Gastrocnemius medialis (tissue), 4 donors: ENCODE data around the gene COL28A1. TPM values are rescaled to one million over a fixed set of nuclear protein-coding genes. Genes with fewer than 3 reads are reported as not detected.

Experiments used
- ATAC-seq, 2 donors: fragments of 150-250 bp; one replicate each; pipeline ENCODE4 v1.9.1; 2016
- DNase-seq, 2 donors: peaks; one replicate each; pipeline ENCODE4 v3.0.0-alpha.2; 2019
- H3K27ac ChIP-seq, 4 donors: fragments of 200-600 bp; sonication (generic); 1 replicate in 1 of 4; 2 replicates in 3 of 4; pipeline ENCODE4 v1.5.1; 2016 to 2018; ENCODE audit warnings: mild to moderate bottlenecking in 2 of 4, moderate library complexity in 1 of 4
- H3K27me3 ChIP-seq, 3 donors: fragments of 200-600 bp; sonication (generic) in 2 of 3; 1 replicate in 1 of 3; 2 replicates in 2 of 3; pipeline versions ENCODE4 v1.5.1 to v1.6.0; 2016 to 2019; ENCODE audit warnings: mild to moderate bottlenecking in 1 of 3, moderate library complexity in 1 of 3
- H3K36me3 ChIP-seq, 2 donors: fragments of 200-600 bp; sonication (generic) in 1 of 2; one replicate each; pipeline ENCODE4 v1.5.1; 2017 to 2018
- H3K4me1 ChIP-seq, 2 donors: fragments of 200-600 bp; sonication (generic) in 1 of 2; one replicate each; pipeline ENCODE4 v1.5.1; 2016 to 2017; ENCODE audit warnings: mild to moderate bottlenecking in 2 of 2
- H3K4me3 ChIP-seq, 4 donors: fragments of 200-600 bp; sonication (generic) in 3 of 4; 1 replicate in 1 of 4; 2 replicates in 3 of 4; pipeline ENCODE4 v1.5.1; 2016 to 2019; ENCODE audit warnings: mild to moderate bottlenecking in 2 of 4
- H3K9me3 ChIP-seq, 3 donors: fragments of 200-600 bp; sonication (generic) in 2 of 3; 1 replicate in 1 of 3; 2 replicates in 2 of 3; pipeline ENCODE4 v1.5.1; 2016 to 2019
- CTCF ChIP-seq, 5 experiments: fragments of 450-650 bp in 3 of 5; fragments of 200-600 bp in 2 of 5; sonication (generic) in 2 of 5; IDR thresholded peaks in 4 of 5; conservative IDR thresholded peaks in 1 of 5; 1 replicate in 4 of 5; 2 replicates in 1 of 5; pipeline ENCODE4 v1.5.1; 2016 to 2019; ENCODE audit warnings: antibody characterized with exemption in 5 of 5, mild to moderate bottlenecking in 3 of 5, moderate library complexity in 3 of 5
- POLR2A ChIP-seq, 2 donors: fragments of 450-650 bp; IDR thresholded peaks; one replicate each; pipeline ENCODE4 v1.6.1; 2017; ENCODE audit warnings: antibody characterized with exemption in 2 of 2, mild to moderate bottlenecking in 2 of 2, moderate library complexity in 2 of 2
- in situ Hi-C, 4 donors: fragments of 200-750 bp; cut with MboI; loops; one replicate each; pipeline versions ENCODE4 v1.15.0 to v1.8.0; 2017; ENCODE audit warnings: low sequenced_read_pairs in 4 of 4
- intact Hi-C: fragments of 100-400 bp; cut with DNase I; formaldehyde crosslinking; loops from one replicate; pipeline ENCODE4 v1.15.1; 2023; ENCODE audit warnings: low total_unique reads
- total RNA-seq, 4 donors: library from RNA; depleted of rRNA; stranded (reverse); fragments of >200 nt; gene quantifications; one replicate each; pipeline versions ENCODE4 v1.1.0 to v1.2.3, GENCODE V29; 2016

COL28A1 gene
- total RNA-seq, 4 donors from 2014 or later: 0.58 to 15.2 (median 2.0) TPM

- intact Hi-C loops: loop anchor here (5.0 kb wide), 1 partner anchor 440 kb away; no protein-coding TSS in a partner anchor
- in situ Hi-C loops: loop anchor here (5.0 to 25.0 kb wide), 5 partner anchors 105 to 438 kb away; no protein-coding TSS in a partner anchor
- no peaks in the 10 kb centered on the region for H3K4me1 ChIP-seq
- H3K36me3 ChIP-seq: no peaks in the 10 kb centered on the region
- ATAC-seq (no peak), DNase-seq (no peak)
- H3K27ac ChIP-seq: no peak overlapping the region
- H3K4me3 ChIP-seq: no peak overlapping the region
- TF ChIP-seq POLR2A (IDR thresholded peaks at IDR 0.05): no peak
- H3K9me3 ChIP-seq: no peaks in the 10 kb centered on the region
- no peaks in the 10 kb centered on the region for H3K27me3 ChIP-seq
These were observed 6.7 kb upstream of the COL28A1 start for GRCh38 chr7:7542251-7542835.

DNA sequence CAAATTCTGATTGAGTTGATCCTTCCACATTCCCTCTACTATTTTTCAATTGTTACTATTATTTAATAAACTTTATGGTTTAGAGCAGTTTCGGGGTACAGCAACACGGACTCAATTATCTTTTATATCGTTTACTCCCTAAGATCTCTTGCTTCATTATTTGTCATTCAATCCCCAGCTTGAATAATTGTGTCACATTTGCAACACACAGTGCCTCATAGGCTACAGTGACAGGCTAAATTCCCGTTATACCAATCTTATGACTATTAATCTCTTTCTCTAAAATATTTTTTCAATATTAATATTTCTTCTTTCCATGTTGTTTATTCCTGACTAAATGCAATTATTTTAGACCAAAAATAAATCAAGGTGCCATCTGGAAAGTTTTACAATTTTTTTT, 4.0 kb upstream of the COL28A1 start:
- no peak for TF ChIP-seq CTCF (IDR thresholded peaks at IDR 0.05 in 4 of 5, conservative IDR thresholded peaks at IDR 0.05 in 1 of 5)
- DNase-seq: no peak
- peaks cover 0 to 9% of the 10 kb centered on the region in 2 donors for H3K4me1 ChIP-seq
- no peaks in the 10 kb centered on the region for H3K9me3 ChIP-seq
- peak; percentile 45 to 47 for ATAC-seq
- no peak overlapping the region for H3K27ac ChIP-seq
- in situ Hi-C loops (loop anchor here (5.0 to 25.0 kb wide), 5 partner anchors 102 to 435 kb away; no protein-coding TSS in a partner anchor), intact Hi-C loops (loop anchor here (2.0 to 5.0 kb wide), 2 partner anchors 115 to 437 kb away; no protein-coding TSS in a partner anchor)
- H3K36me3 ChIP-seq: no peaks in the 10 kb centered on the region
- no peaks in the 10 kb centered on the region for H3K27me3 ChIP-seq
- H3K4me3 ChIP-seq: no peak overlapping the region

GRCh38 chr7:7539152-7539551, 3.5 kb upstream of the COL28A1 start:
- no peaks in the 10 kb centered on the region for H3K27me3 ChIP-seq
- ATAC-seq: no peak
- no peak for DNase-seq
- in situ Hi-C loops: loop anchor here in 3 of 4 donors (5.0 to 25.0 kb wide), 3 partner anchors 102 to 427 kb away; no protein-coding TSS in a partner anchor
- H3K4me1 ChIP-seq: peaks cover 0 to 9% of the 10 kb centered on the region in 2 donors
- TF ChIP-seq CTCF (IDR thresholded peaks at IDR 0.05 in 4 of 5, conservative IDR thresholded peaks at IDR 0.05 in 1 of 5): no peak
- no peak for TF ChIP-seq POLR2A (IDR thresholded peaks at IDR 0.05)
- no peaks in the 10 kb centered on the region for H3K9me3 ChIP-seq
- no peak overlapping the region for H3K27ac ChIP-seq
- no peaks in the 10 kb centered on the region for H3K36me3 ChIP-seq
- intact Hi-C loops: no loop called here
- no peak overlapping the region for H3K4me3 ChIP-seq

GRCh38 chr7:7537711-7538110, 2.0 kb upstream of the COL28A1 start:
- intact Hi-C loops: no loop called here
- in situ Hi-C loops: loop anchor here in 3 of 4 donors (5.0 to 25.0 kb wide), 3 partner anchors 100 to 425 kb away; no protein-coding TSS in a partner anchor
- DNase-seq: no peak
- H3K4me3 ChIP-seq: no peak overlapping the region
- H3K27ac ChIP-seq: no peak overlapping the region
- no peak for ATAC-seq
- H3K4me1 ChIP-seq: peaks cover 0 to 9% of the 10 kb centered on the region in 2 donors
- no peak for TF ChIP-seq CTCF (IDR thresholded peaks at IDR 0.05 in 4 of 5, conservative IDR thresholded peaks at IDR 0.05 in 1 of 5)
- TF ChIP-seq POLR2A (IDR thresholded peaks at IDR 0.05): no peak
- no peaks in the 10 kb centered on the region for H3K9me3 ChIP-seq
- H3K27me3 ChIP-seq: no peaks in the 10 kb centered on the region
- no peaks in the 10 kb centered on the region for H3K36me3 ChIP-seq

GRCh38 chr7:7536396-7537019, 835 bp upstream of the COL28A1 start:
- intact Hi-C loops: no loop called here

More at GRCh38 chr7:7536396-7537019, 835 bp upstream of the COL28A1 start:
- Histone ChIP-seq H3K4me3 (no peak overlapping the region), H3K27me3 (no peaks in the 10 kb centered on the region), H3K9me3 (no peaks in the 10 kb centered on the region), H3K36me3 (no peaks in the 10 kb centered on the region), H3K4me1 (peaks cover 0 to 9% of the 10 kb centered on the region in 2 donors), H3K27ac (peak overlapping the region in 1 of 4 donors; percentile 56)
- TF ChIP-seq CTCF (IDR thresholded peaks at IDR 0.05 in 4 of 5, conservative IDR thresholded peaks at IDR 0.05 in 1 of 5): no peak
- TF ChIP-seq POLR2A (IDR thresholded peaks at IDR 0.05): no peak
- DNase-seq: no peak
- in situ Hi-C loops: loop anchor here in 3 of 4 donors (5.0 to 25.0 kb wide), 3 partner anchors 99 to 424 kb away; no protein-coding TSS in a partner anchor
- no peak for ATAC-seq
